ENCODE data around the gene ART1. TPM values are rescaled to one million over a fixed set of nuclear protein-coding genes. Genes with fewer than 3 reads are reported as not detected.

ART1 gene
- total RNA-seq, 2 experiments from 2014 or later = not detected

- intact Hi-C loops (cut with micrococcal nuclease) = loop anchor here (5.0 kb wide), 1 partner anchor 41 kb away; no protein-coding TSS in a partner anchor
- ChIA-PET CTCF (interaction anchor here (1.0 kb wide), 1 partner anchor 50 kb away, joined by 3 read pairs; no protein-coding TSS in a partner anchor), POLR2A (no interaction called here)
- Mint-ChIP-seq H3K9me3 (no peaks in the 10 kb centered on the region), H3K27ac (no peak overlapping the region), H3K4me1 (ENCODE audit: low read depth) (no peaks in the 10 kb centered on the region), H3K27me3 (no peaks in the 10 kb centered on the region), H3K36me3 (peaks cover 66% of the 10 kb centered on the region), H3K4me3 (no peak overlapping the region)
- DNase-seq = no peak
Observed at GRCh38 chr11:3675971-3676370, 31.0 kb downstream of the ART1 start.

GRCh38 chr11:3679077-3679476 lies 34.1 kb downstream of the ART1 start:
- Mint-ChIP-seq H3K27ac (no peak overlapping the region), H3K27me3 (no peaks in the 10 kb centered on the region), H3K36me3 (peaks cover 75% of the 10 kb centered on the region), H3K4me3 (no peak overlapping the region), H3K9me3 (no peaks in the 10 kb centered on the region), H3K4me1 (ENCODE audit: low read depth) (peaks cover 7% of the 10 kb centered on the region)
- POLR2A ChIA-PET = no interaction called here
- CTCF ChIA-PET = interaction anchor here (0.8 kb wide), 1 partner anchor 130 kb away, joined by 3 read pairs; the partner anchor contains the start of gene PGAP2
- no peak for DNase-seq
- intact Hi-C loops (cut with micrococcal nuclease) = loop anchor here (5.0 kb wide), 1 partner anchor 38 kb away; no protein-coding TSS in a partner anchor

- peaks cover 70% of the 10 kb centered on the region for H3K36me3 Mint-ChIP-seq
- no peak overlapping the region for H3K27ac Mint-ChIP-seq
- no peak overlapping the region for H3K4me3 Mint-ChIP-seq
- POLR2A ChIA-PET = no interaction called here
- CTCF ChIA-PET = interaction anchor here (2.2 kb wide), 1 partner anchor 126 kb away, joined by 6 read pairs; the partner anchor contains the start of gene PGAP2
- intact Hi-C loops (cut with micrococcal nuclease) = loop anchor here (5.0 kb wide), 1 partner anchor 124 kb away; the partner anchor contains the start of gene PGAP2
- H3K4me1 Mint-ChIP-seq (ENCODE audit: low read depth) = peaks cover 7% of the 10 kb centered on the region
- no peaks in the 10 kb centered on the region for H3K27me3 Mint-ChIP-seq
- H3K9me3 Mint-ChIP-seq = no peaks in the 10 kb centered on the region
- DNase-seq = no peak
Observed at GRCh38 chr11:3683039-3683438, 38.1 kb downstream of the ART1 start.

- CTCF ChIA-PET = interaction anchor here (1.4 kb wide), 1 partner anchor 11 kb away, joined by 4 read pairs; no protein-coding TSS in a partner anchor
- DNase-seq = no peak
- Mint-ChIP-seq H3K4me3 (no peak overlapping the region), H3K27ac (no peak overlapping the region), H3K4me1 (ENCODE audit: low read depth) (peaks cover 7% of the 10 kb centered on the region), H3K9me3 (no peaks in the 10 kb centered on the region), H3K36me3 (peaks cover 64% of the 10 kb centered on the region), H3K27me3 (no peaks in the 10 kb centered on the region)
- intact Hi-C loops (cut with micrococcal nuclease) = loop anchor here (5.0 kb wide), 1 partner anchor 123 kb away; the partner anchor contains the start of gene PGAP2
- POLR2A ChIA-PET = no interaction called here
Observed at GRCh38 chr11:3684129-3684818, 39.3 kb downstream of the ART1 start.

GRCh38 chr11:3684819-3685172 lies 39.9 kb downstream of the ART1 start:
- Mint-ChIP-seq H3K36me3 (peaks cover 60% of the 10 kb centered on the region), H3K4me3 (no peak overlapping the region), H3K4me1 (ENCODE audit: low read depth) (peaks cover 7% of the 10 kb centered on the region), H3K27me3 (no peaks in the 10 kb centered on the region), H3K9me3 (no peaks in the 10 kb centered on the region), H3K27ac (no peak overlapping the region)
- DNase-seq = no peak
- ChIA-PET POLR2A (no interaction called here), CTCF (interaction anchor here (1.4 kb wide), 1 partner anchor 10 kb away, joined by 4 read pairs; no protein-coding TSS in a partner anchor)
- intact Hi-C loops (cut with micrococcal nuclease) = loop anchor here (5.0 kb wide), 1 partner anchor 123 kb away; the partner anchor contains the start of gene PGAP2

- Mint-ChIP-seq H3K27me3 (no peaks in the 10 kb centered on the region), H3K4me3 (no peak overlapping the region), H3K36me3 (peaks cover 55% of the 10 kb centered on the region), H3K4me1 (ENCODE audit: low read depth) (peaks cover 7% of the 10 kb centered on the region), H3K9me3 (no peaks in the 10 kb centered on the region), H3K27ac (peak overlapping the region; percentile 6)
- POLR2A ChIA-PET = no interaction called here
- intact Hi-C loops (cut with micrococcal nuclease) = no loop called here
- DNase-seq = no peak
- CTCF ChIA-PET = interaction anchor here (0.7 kb wide), 1 partner anchor 9 kb away, joined by 3 read pairs; no protein-coding TSS in a partner anchor
Observed at GRCh38 chr11:3685923-3686322, 41.0 kb downstream of the ART1 start.

GRCh38 chr11:3686751-3687150 lies 41.8 kb downstream of the ART1 start:
- H3K27ac Mint-ChIP-seq = no peak overlapping the region
- POLR2A ChIA-PET = no interaction called here
- intact Hi-C loops (cut with micrococcal nuclease) = no loop called here

GRCh38 chr11:3700410-3700809 lies 55.5 kb downstream of the ART1 start:
- ChIA-PET CTCF (no interaction called here), POLR2A (no interaction called here)
- Mint-ChIP-seq H3K4me1 (ENCODE audit: low read depth) (no peaks in the 10 kb centered on the region), H3K27me3 (no peaks in the 10 kb centered on the region), H3K27ac (no peak overlapping the region), H3K4me3 (no peak overlapping the region), H3K36me3 (peaks cover 50% of the 10 kb centered on the region), H3K9me3 (no peaks in the 10 kb centered on the region)
- DNase-seq = no peak
- intact Hi-C loops (cut with micrococcal nuclease) = no loop called here

More at GRCh38 chr11:3686751-3687150, 41.8 kb downstream of the ART1 start:
- CTCF ChIA-PET = interaction anchor here (1.5 kb wide), 1 partner anchor 386 kb away, joined by 3 read pairs; no protein-coding TSS in a partner anchor
- Mint-ChIP-seq H3K27me3 (no peaks in the 10 kb centered on the region), H3K9me3 (no peaks in the 10 kb centered on the region), H3K4me1 (ENCODE audit: low read depth) (peaks cover 7% of the 10 kb centered on the region), H3K4me3 (no peak overlapping the region), H3K36me3 (peaks cover 50% of the 10 kb centered on the region)
- no peak for DNase-seq

- ChIA-PET CTCF (interaction anchor here (0.7 to 1.0 kb wide), 2 partner anchors 17 to 108 kb away, joined by 3 read pairs; no protein-coding TSS in a partner anchor), POLR2A (no interaction called here)
- DNase-seq = no peak
- Mint-ChIP-seq H3K27ac (no peak overlapping the region), H3K4me1 (ENCODE audit: low read depth) (no peaks in the 10 kb centered on the region), H3K27me3 (no peaks in the 10 kb centered on the region), H3K36me3 (peaks cover 48% of the 10 kb centered on the region), H3K9me3 (no peaks in the 10 kb centered on the region), H3K4me3 (no peak overlapping the region)
- intact Hi-C loops (cut with micrococcal nuclease) = no loop called here
Observed at GRCh38 chr11:3700910-3701309, 56.0 kb downstream of the ART1 start.

GRCh38 chr11:3703383-3703782 lies 58.5 kb downstream of the ART1 start:
- Mint-ChIP-seq H3K9me3 (no peaks in the 10 kb centered on the region), H3K27me3 (no peaks in the 10 kb centered on the region), H3K27ac (no peak overlapping the region), H3K4me3 (no peak overlapping the region), H3K4me1 (ENCODE audit: low read depth) (no peaks in the 10 kb centered on the region), H3K36me3 (peaks cover 59% of the 10 kb centered on the region)
- CTCF ChIA-PET = no interaction called here
- intact Hi-C loops (cut with micrococcal nuclease) = no loop called here
- no peak for DNase-seq
- POLR2A ChIA-PET = no interaction called here

- no peaks in the 10 kb centered on the region for H3K27me3 Mint-ChIP-seq
- no peak overlapping the region for H3K4me3 Mint-ChIP-seq
- ChIA-PET POLR2A (no interaction called here), CTCF (no interaction called here)
- H3K36me3 Mint-ChIP-seq = peaks cover 52% of the 10 kb centered on the region
- H3K9me3 Mint-ChIP-seq = no peaks in the 10 kb centered on the region
- no peak overlapping the region for H3K27ac Mint-ChIP-seq
- intact Hi-C loops (cut with micrococcal nuclease) = no loop called here
- no peak for DNase-seq
- H3K4me1 Mint-ChIP-seq (ENCODE audit: low read depth) = no peaks in the 10 kb centered on the region
Observed at GRCh38 chr11:3707176-3707575, 62.2 kb downstream of the ART1 start.

GRCh38 chr11:3709977-3710376 lies 65.0 kb downstream of the ART1 start:
- H3K4me3 Mint-ChIP-seq = no peak overlapping the region
- no peaks in the 10 kb centered on the region for H3K4me1 Mint-ChIP-seq (ENCODE audit: low read depth)
- H3K36me3 Mint-ChIP-seq = peaks cover 52% of the 10 kb centered on the region
- ChIA-PET CTCF (interaction anchor here (3.2 kb wide), 1 partner anchor 98 kb away, joined by 9 read pairs; the partner anchor contains the start of gene PGAP2), POLR2A (no interaction called here)
- intact Hi-C loops (cut with micrococcal nuclease) = no loop called here
- no peaks in the 10 kb centered on the region for H3K27me3 Mint-ChIP-seq
- H3K9me3 Mint-ChIP-seq = no peaks in the 10 kb centered on the region
- no peak overlapping the region for H3K27ac Mint-ChIP-seq
- DNase-seq = no peak
